GM12874 (cell line): ENCODE data around the gene SH3RF2.

ENCODE experiments used
- CTCF ChIP-seq: IDR thresholded peaks from 2 replicates; pipeline ENCODE4 v1.5.1; 2011; ENCODE audit warnings: low read depth, mild to moderate bottlenecking, control low read depth, low read length, moderate library complexity; ENCODE audit not compliant: insufficient read depth

Gene SH3RF2

GRCh38 chr5:145949474-145949873 lies 13.1 kb downstream of the SH3RF2 start:
- TF ChIP-seq CTCF = no peak

GRCh38 chr5:145951071-145951470 lies 14.7 kb downstream of the SH3RF2 start:
- no peak for TF ChIP-seq CTCF

- TF ChIP-seq CTCF = no peak
Observed at GRCh38 chr5:145953202-145953601, 16.8 kb downstream of the SH3RF2 start.

GRCh38 chr5:145957388-145957787 lies 21.0 kb downstream of the SH3RF2 start:
- no peak for TF ChIP-seq CTCF

- no peak for TF ChIP-seq CTCF
Observed at GRCh38 chr5:145958436-145958835, 22.1 kb downstream of the SH3RF2 start.

GRCh38 chr5:145960166-145960565 lies 23.8 kb downstream of the SH3RF2 start:
- TF ChIP-seq CTCF = no peak

GRCh38 chr5:145960848-145961600 lies 24.6 kb downstream of the SH3RF2 start:
- no peak for TF ChIP-seq CTCF
